HepG2 (cell line): ENCODE measurements around the gene EXPH5.

Experiments
- ARID2 ChIP-seq: sonication (generic); formaldehyde crosslinking; IDR thresholded peaks from 2 replicates; pipeline ENCODE4 v1.8.1; 2022; ENCODE audit warnings: mild to moderate bottlenecking, missing genetic modification reagents, borderline replicate concordance
- KLF16 ChIP-seq, 2 experiments: sonication (generic) in 1 of 2; formaldehyde crosslinking in 1 of 2; IDR thresholded peaks; 2 replicates each; pipeline versions ENCODE4 v1.6.1 to v1.8.0; 2016 to 2023; ENCODE audit warnings: missing genetic modification reagents in 2 of 2, missing compliant biosample characterization in 1 of 2
- POLR2AphosphoS5 ChIP-seq: IDR thresholded peaks from 2 replicates; pipeline ENCODE4 v1.6.1; 2012; ENCODE audit warnings: low read depth, low read length
- YY1 ChIP-seq: IDR thresholded peaks from 2 replicates; pipeline ENCODE4 v1.6.1; 2011; ENCODE audit warnings: low read length, low read depth, moderate library complexity, mild to moderate bottlenecking; ENCODE audit not compliant: insufficient read depth, insufficient replicate concordance
- ZNF746 ChIP-seq: sonication (generic); formaldehyde crosslinking; IDR thresholded peaks from 2 replicates; pipeline ENCODE4 v1.8.0; 2022; ENCODE audit warnings: mild to moderate bottlenecking, missing genetic modification reagents

DNA sequence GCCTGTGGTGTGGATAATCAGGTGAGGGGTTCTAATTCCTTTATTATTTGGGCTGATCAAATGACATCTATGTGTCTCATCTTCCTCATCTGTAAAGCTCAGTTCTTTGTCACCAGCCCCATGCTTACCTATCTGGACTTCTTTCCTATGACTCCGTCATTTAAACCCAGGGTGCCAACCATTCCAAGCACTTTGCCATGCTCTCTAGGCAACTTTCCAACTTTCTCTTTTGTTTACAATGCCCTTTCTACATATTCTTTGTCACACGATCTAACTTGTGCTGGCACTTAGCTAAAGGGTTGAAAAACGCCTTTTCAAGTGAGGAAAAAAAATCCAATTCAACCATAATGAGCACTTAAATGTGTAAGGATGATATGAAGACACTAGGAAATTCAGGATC lies 27.9 kb downstream of the EXPH5 start:
- TF ChIP-seq YY1 (no peak), KLF16 (CRISPR knock-in tag; IDR thresholded peaks at IDR 0.05) (no peak), POLR2AphosphoS5 (no peak), ARID2 (CRISPR knock-in tag) (no peak), ZNF746 (no peak)
